KOPT-K1 (cell line): ENCODE measurements around the gene SHISA2.

ENCODE experiments used
- H3K27ac ChIP-seq: fragments of 200-600 bp; sonication (generic); 2 replicates; pipeline ENCODE4 v1.5.1; 2016; ENCODE audit warnings: antibody characterized with exemption, mild to moderate bottlenecking, low read depth, low read length; ENCODE audit not compliant: poor library complexity, severe bottlenecking
- H3K36me3 ChIP-seq: fragments of 200-600 bp; sonication (generic); 2 replicates; pipeline ENCODE4 v1.5.1; 2017; ENCODE audit warnings: antibody characterized with exemption, mild to moderate bottlenecking, low read length, moderate library complexity; ENCODE audit not compliant: insufficient read depth
- H3K9me3 ChIP-seq: fragments of 200-600 bp; sonication (generic); 2 replicates; pipeline ENCODE4 v1.5.1; 2017; ENCODE audit warnings: antibody characterized with exemption, low read length, mild to moderate bottlenecking; ENCODE audit not compliant: insufficient read depth, poor library complexity, severe bottlenecking

The SHISA2 gene

DNA sequence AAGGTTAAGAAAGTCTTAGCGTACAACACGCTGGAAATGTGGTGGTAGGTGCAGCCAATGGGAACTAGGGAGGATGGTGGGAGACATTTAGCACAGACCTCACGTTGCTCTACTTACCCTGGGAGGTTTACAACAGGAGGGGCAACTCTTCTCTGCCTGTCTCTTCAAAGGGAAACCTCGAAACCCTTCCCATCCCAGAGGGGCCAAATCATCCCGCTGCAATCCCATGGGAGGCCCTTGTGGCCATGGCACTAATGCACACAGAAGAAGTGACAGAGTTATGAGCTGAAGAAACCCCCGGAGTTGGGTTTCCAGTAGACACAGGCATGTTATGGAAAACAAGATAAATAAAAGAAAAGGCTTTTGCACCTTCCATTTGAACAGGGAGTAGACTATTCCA is 35.6 kb downstream of the SHISA2 start:
- Histone ChIP-seq H3K27ac (peak overlapping the region; percentile 11), H3K36me3 (peaks cover 16% of the 10 kb centered on the region), H3K9me3 (no peaks in the 10 kb centered on the region)

DNA sequence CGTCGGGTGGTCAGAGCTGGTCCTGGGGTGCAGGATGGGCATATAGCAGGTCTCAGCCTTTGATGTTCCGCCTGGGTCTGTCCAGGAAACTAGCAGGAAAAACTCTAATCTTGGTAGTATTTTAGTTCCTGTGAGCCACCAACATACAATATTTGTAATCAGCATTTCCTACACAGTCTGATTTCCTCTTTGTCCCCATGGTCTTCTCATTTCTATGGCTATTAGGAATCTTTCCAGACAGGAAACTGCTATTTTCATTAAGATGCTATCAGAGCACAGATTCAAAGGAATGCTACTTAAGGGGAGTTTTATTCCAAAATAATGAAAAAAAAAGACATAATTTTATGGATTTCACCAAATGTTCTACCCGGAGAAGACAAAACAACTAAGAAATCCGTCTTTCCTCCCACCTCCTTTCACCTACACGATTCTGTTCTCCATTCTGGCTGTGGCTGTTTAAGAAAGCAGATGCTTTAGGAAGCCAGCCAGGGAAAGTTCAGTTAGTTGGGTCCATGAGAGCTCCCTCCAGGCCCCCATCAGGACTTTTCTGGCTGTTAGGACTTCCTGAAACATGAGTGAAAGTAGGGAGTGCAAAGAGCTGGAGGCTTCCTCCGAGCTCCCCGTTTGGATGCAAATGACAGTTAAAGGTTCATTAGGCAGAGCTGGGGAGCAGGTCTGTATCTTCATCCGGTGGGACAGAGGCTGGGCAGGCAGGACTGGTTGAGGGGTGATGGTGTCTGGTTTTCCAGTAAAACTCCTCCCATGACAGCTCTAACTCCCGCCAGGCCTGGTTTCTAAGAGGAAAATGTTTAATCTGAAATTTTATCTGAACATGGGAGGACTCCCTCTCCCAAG is 36.3 kb downstream of the SHISA2 start:
- peaks cover 9% of the 10 kb centered on the region for H3K36me3 ChIP-seq
- H3K9me3 ChIP-seq, result no peaks in the 10 kb centered on the region
- peak overlapping the region; percentile 11 for H3K27ac ChIP-seq

DNA sequence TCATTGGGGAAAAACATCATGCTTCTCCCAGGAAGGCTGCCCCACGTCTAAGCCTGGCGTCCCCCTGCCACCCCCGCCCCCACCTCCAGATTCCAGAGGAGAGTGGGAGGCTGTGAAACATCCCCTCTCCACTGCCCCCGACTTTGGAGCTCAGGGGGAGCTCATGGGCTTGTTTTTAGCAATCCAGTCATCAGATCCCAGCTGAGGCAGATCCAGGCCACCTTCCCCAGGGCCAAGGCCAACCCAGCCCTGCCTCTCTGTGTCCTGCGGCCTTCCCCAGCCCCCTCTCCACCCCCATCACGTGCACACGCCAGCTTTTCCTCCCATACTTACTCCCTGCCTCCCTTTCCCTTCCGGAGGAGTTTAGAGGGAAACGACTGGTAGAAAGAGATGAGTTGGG is 38.8 kb downstream of the SHISA2 start:
- Histone ChIP-seq H3K27ac (peak overlapping the region; percentile 95), H3K36me3 (no peaks in the 10 kb centered on the region), H3K9me3 (no peaks in the 10 kb centered on the region)

DNA sequence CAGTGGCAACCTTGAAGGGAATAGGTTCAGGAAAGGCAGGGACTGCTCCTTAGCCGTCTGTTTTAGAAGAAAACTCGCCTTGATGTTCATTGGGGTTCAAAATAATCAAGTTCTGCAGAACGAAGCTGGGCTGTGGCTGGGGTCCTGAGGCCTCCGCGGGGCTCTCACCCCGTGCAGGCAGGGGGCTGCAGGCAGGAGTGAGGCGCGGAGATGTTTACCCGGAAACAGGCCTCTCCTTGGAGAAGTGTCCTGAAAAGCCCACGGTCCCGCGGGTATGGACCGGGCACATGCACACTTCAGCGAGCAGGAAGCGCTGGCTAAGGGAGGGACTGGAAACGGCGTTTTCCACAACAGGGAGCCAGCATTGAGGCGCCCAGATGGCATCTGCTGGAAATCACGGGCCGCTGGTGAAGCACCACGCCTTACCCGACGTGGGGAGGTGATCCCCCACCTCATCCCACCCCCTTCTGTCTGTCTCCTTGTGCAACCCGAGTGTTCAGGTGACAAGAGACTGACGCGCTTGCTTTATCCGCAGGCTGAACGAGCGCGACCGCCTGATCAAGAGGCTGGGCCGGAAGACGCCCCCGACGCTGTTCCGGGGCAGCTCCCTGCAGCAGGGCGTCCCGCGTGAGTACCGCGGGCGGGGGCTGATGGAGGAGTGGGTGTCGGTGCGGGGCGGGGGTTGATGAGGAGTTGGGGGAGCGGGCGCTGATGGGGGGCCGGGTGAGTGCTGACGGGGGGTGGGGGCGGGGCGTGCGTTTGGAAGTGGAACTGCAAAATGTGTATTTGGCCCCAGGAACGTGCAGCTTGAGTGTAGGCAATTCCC is 39.6 kb downstream of the SHISA2 start:
- peak overlapping the region; percentile 95 for H3K27ac ChIP-seq

DNA sequence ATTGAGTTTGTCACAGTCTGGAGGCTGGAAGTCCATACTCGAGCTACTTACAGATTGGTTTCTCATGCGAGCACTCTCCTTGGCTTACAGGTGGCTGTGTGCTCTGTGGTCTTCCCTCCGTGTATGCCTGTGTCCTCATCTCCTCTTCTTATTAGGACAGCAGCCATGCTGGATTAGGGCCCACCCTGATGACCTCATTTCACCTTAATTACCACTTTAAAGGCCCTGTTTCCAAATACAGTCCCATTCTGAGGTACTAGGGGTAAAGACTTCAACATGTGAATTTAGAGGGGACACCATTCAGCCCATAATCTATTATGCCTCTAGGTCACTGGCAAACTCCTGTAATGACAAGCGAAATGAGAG is 40.6 kb downstream of the SHISA2 start:
- Histone ChIP-seq H3K27ac (peak overlapping the region; percentile 95), H3K9me3 (peaks cover 11% of the 10 kb centered on the region), H3K36me3 (no peaks in the 10 kb centered on the region)

More for the DNA sequence above, 39.6 kb downstream of the SHISA2 start:
- Histone ChIP-seq H3K9me3 (peaks cover under 1% of the 10 kb centered on the region), H3K36me3 (no peaks in the 10 kb centered on the region)

DNA sequence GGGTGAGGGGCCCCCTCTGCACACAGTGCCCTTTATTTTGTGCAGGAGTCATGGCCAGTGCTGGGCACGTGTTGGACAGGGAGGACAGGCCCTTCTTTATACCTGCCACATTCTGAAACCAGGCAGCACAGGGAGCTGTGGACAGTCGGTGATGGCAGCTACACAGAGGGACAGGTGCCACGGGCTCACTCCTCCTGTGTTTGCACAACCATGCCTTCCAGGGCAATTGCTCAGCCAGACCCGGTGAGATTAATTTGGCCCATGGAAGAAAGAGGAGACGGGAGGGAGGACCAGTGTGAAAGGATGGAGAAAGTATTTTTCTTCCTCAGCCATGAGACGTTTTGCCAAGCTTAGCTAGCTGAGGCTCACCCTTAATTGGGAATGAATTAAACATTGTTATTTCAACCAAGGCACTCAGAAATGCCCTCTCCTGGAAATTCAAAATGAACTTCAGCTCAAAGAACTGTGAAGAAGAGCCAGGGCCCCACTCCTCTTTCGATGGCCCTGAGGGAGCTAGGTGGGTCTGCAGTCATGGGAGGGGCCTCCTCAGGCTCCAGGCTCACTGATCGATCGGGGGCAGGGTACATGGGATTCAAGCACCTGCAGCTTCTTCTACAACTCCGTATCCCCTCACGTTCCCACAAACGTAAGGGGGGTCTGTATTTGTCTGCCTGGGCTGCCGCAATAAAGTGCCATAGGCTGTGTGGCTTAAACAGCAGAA is 41.2 kb downstream of the SHISA2 start:
- H3K27ac ChIP-seq, result peak overlapping the region; percentile 95
- H3K36me3 ChIP-seq, result no peaks in the 10 kb centered on the region
- peaks cover 16% of the 10 kb centered on the region for H3K9me3 ChIP-seq

DNA sequence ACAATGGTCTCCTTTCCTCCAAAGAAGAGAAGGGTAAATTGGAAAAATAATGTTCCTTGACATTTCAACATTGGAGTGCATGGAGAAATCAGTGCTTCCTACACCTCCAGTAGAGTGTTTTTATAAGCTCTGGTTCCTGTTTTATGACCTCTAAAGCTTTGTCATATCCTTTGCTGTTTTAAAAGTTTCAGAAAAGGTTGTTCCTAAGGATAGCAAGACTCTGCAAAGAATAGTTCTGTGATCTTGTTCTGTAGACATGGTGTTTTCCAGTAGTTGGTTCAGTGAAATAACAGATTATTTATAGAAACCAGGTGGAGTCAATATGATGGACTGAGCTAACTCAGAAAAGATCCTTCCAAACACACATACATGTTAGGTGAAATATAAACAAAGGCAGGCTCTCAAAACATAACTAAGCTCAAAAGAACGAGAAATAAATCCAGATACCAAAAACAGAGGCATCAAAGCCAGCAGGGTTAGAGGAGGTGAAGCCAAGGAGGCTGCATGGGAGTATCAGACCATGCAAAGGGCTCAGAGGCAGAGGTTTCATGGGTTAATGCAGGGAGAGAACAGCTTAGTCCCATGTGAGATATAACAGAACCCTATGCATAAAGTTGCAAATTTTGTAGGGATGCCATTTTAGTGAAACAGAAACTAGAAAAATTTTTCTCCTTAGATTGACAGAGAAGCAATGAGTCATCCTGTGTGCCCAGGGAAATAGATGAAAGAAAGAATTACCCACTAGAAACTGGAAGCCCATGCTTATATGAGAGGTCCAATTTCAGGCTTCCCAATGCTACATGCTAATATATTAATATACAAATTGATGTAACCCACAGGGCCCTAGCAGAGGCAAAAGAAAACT is 44.3 kb downstream of the SHISA2 start:
- no peaks in the 10 kb centered on the region for H3K36me3 ChIP-seq
- peaks cover 39% of the 10 kb centered on the region for H3K9me3 ChIP-seq
- H3K27ac ChIP-seq, result peak overlapping the region; percentile 19
